Tibial nerve (tissue), 3 donors: ENCODE measurements around the gene RBP4.

Source experiments
- POLR2A ChIP-seq, 2 donors: fragments of 450-650 bp; IDR thresholded peaks; one replicate each; pipeline ENCODE4 v1.6.1; 2017; ENCODE audit warnings: antibody characterized with exemption in 2 of 2, mild to moderate bottlenecking in 2 of 2, moderate library complexity in 2 of 2
- TF ChIP-seq, protein P1 (sequence below), 5 experiments: fragments of 200-600 bp in 3 of 5; fragments of 450-650 bp in 2 of 5; sonication (generic) in 3 of 5; IDR thresholded peaks; one replicate each; pipeline ENCODE4 v1.5.1; 2016 to 2019; ENCODE audit warnings: antibody characterized with exemption in 5 of 5, mild to moderate bottlenecking in 3 of 5, moderate library complexity in 2 of 5

DNA sequence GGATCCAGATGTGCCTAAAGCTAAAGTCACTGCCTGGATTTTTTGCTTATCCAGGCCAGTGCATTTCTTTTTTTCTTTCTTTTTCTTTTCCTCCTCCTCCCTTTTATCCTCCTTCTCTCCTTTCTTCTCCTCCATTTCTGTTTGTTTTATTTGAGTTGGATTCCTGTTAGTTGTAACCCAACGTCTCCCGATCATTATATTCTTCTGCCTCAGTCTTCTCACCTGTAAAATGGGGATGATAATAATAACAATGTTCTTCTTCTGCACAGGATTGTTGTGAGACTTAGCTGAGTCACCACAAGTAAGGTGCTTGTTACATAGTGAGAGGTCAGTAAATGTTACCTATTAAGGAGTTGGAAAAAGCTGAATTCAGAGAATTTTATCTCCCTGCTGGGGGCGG, 48.3 kb downstream of the RBP4 start:
- TF ChIP-seq, protein P1, sequence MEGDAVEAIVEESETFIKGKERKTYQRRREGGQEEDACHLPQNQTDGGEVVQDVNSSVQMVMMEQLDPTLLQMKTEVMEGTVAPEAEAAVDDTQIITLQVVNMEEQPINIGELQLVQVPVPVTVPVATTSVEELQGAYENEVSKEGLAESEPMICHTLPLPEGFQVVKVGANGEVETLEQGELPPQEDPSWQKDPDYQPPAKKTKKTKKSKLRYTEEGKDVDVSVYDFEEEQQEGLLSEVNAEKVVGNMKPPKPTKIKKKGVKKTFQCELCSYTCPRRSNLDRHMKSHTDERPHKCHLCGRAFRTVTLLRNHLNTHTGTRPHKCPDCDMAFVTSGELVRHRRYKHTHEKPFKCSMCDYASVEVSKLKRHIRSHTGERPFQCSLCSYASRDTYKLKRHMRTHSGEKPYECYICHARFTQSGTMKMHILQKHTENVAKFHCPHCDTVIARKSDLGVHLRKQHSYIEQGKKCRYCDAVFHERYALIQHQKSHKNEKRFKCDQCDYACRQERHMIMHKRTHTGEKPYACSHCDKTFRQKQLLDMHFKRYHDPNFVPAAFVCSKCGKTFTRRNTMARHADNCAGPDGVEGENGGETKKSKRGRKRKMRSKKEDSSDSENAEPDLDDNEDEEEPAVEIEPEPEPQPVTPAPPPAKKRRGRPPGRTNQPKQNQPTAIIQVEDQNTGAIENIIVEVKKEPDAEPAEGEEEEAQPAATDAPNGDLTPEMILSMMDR (IDR thresholded peaks at IDR 0.05): no peak
- TF ChIP-seq POLR2A (IDR thresholded peaks at IDR 0.05): no peak
